AG08395 (cell line): Measurements from ENCODE around the gene DNAJC30.
"Not testable (repeated sequence)": the region's sequence is repeated elsewhere in the genome, so short reads cannot be mapped to it uniquely, and the experiment has no call there.

Experiments
- DNase-seq: peaks from one replicate; pipeline ENCODE4 v3.0.0; 2012; ENCODE audit warnings: mixed read lengths, low spot score

DNAJC30 gene

DNA sequence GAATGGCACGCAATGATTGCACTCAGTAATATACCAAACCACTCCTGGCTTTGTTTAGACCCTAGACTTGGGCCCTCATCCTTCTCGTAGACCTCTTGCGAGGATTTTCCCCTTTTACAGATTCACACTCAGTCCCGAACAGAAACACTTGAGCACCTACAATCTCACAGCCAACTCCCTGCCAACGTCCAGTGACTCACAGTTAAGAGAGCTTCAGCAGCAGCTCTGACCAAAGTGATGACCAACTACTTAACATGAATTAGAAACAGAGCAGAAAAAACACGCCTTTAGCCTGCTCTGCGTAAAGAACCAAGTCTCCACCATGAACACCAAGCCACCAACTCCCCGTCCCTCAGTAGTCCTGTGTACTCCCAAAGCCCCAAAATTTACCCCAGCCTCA, 2.2 kb downstream of the DNAJC30 start:
- DNase-seq: no peak

DNA sequence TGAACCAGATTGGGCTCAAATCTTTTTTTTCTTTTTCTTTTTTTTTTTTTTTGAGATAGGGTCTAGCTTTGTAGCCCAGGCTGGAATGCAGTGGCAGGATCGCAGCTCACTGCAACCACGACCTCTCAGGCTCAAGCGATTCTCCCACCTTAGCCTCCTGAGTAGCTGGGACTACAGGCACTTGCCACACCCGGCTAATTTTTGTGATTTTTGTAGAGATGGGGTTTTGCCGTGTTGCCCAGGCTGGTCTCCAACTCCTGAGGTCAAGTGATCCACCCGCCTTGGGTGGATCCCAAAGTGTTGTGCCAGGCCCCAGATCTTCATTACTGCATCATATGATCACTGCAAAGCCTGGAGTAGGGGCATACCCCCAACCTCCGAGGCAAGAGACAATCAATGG, 2.8 kb downstream of the DNAJC30 start:
- no peak for DNase-seq

DNA sequence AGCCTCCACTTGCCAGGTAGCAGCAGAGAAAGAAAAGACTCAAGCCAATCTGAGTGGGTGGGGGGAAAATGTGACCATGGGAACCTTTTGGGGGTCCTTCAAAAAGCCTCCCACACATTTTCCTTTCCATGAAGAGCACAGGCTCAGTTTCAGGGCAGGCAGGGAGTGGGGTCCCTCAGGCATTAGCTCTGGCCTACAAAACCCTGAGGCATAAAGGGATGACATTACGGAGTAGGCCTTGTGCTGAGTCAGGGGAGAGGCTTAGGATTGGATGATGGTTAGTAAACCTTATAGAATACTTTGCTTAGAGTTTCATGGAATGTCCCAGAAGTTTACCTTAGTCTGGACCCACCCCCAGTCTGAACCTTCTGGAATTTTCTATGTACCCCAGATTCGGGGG, 3.5 kb downstream of the DNAJC30 start:
- DNase-seq: no peak

DNA sequence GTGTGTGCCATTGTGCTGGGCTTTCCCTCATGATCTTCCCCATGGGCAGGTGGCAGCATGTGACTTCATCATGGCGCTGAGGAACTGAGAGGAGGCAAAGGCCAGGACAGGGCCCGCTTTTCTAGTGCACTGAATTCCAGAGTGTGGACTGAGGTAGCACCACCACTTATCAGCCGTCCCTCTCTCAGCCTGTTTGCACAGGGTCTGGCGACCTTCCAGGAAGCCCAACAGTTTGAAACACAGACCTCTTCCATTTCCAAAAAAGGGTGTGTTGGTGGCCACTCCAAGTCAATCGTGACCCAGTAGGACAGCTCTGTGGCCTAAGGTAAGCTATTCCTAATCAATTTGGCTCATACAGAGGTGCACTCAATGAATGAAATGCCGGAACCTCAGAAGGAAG, 4.4 kb downstream of the DNAJC30 start:
- DNase-seq: no peak

DNA sequence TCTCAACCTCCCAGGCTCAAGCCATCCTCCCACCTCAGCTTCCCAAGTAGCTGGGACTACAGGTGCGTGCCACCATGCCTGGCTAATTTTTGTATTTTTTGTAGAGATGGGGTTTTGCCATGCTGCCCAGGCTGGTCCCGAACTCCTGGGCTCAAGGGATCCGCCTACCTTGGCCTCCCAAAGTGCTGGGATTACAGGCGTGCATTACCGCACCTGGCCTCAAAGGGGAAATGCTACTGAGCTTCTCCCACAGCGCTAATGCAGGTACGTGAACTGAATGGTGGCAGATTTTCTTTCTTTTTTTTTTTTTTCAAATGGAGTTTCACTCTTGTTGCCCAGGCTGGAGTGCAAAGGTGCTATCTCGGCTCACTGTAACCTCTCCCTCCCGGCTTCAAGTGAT, 7.2 kb downstream of the DNAJC30 start:
- DNase-seq: not testable (repeated sequence)

DNA sequence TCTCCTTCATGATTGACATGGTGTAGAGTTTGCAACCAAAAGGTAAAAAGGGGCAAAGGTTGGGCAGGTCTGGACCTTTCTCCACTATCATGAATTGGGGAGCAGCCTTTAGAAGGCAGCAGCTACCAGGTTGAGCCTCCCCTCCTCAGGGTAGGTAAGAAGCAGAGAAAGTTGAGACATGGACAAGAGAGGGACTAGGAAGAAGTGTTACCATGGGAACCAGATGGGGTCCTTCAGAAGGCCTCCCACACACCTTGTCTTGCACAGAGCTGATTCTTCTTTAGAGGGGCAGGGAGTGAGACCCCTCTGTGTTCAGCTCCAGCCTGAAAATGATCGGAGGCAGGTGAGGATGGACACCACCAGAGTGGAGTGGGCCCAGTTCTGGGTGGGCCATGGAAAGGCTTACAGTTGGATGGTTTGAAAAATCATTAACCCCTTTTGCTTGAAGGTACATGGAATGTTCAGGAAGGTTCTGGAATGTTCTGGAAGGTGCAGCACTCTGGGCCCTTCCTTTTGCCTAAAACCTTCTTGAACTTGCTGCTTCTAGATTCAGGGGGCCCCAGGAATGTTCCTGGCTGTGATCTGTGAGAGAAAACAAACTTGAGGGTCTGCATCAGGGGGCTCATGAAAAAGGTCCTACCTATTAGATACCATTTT, 8.7 kb downstream of the DNAJC30 start:
- no peak for DNase-seq

DNA sequence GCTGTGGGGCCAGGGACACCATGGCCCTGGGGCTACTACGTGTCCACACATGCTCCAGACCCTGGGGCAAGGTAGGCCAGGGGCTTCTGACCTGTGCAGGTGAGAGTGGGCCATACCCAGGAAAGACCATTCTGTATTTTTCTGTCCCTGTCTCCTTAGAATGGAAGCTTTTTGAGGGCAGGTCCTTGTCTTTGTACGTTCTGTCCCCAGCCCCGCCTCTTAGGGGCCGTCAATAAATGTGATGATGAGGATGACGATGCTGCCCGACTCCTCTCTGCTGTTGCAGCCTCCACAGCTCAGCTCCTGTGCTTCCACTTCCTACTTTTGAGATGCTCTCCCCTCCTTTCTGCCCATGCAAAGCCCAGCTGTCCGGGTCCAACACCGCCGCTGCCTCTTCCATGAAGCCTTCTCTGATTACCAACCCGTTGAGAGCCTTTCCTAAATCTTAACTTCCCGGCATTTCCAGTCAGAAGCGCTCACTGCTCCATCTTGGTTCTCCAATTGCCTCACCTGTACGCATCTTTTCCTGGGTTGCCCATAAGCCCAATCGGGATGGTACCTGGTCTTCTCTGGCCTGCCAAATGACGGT, 11.3 kb downstream of the DNAJC30 start:
- no peak for DNase-seq

DNA sequence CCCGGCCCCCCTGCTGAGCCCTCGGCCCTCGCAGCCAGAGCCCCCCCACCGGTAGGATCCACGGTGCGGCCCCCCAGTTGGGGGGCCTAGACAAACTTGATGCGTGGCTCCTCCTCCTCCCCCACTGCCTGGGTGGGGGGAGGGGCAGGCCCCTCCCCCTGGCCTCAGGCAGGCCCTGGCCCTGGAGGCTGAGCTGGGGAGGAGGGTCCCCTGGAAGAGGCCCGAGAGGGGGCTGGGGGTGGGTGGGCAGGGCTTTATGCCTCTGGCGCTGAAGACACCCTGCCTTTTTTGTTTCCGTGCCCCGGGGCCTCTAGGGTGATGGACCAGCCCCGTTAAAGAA, 12.0 kb downstream of the DNAJC30 start:
- no peak for DNase-seq

DNA sequence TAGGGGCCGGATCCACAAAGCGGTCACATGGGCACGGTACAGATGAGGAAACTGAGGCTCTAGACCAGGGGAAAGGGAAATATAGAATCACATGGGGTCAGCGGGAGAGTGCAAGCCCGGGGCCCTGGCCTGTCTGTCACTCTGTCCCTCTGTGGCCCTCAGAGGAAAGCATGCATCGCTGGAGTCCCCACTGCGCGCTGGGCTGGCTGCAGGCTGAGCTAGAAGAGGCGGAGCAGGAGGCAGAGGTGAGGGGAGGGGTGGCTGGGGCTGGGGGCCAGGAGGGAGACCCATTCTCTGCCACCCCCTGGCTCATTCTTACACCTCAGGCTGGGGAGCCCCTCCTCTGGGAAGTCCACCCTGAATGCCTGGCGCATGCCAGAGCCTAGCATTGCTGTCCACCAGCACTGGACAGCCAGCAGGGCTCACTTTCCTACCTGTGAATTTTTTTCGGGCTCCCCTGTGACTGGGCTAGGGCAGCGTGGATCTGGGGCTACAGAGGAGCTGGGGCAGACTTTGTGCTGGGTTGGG, 13.3 kb downstream of the DNAJC30 start:
- no peak for DNase-seq

DNA sequence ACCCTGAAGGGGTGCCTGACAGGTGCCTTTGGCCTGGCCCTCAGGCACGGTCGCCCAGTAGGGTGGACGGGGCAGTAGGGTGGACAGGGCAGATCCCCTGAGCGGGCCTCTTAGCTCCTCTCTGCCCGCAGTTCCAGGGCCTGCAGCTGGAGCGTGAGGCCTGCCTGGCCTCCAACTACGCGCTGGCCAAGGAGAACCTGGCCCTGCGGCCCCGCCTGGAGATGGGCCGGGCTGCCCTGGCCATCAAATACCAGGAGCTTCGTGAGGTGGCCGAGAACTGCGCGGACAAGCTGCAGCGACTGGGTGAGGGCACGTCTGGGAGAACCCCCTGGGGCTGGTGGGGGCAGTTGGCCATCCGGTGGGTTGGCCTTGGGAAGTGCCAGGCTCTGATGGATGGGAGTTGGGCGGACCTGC, 14.0 kb downstream of the DNAJC30 start:
- no peak for DNase-seq

DNA sequence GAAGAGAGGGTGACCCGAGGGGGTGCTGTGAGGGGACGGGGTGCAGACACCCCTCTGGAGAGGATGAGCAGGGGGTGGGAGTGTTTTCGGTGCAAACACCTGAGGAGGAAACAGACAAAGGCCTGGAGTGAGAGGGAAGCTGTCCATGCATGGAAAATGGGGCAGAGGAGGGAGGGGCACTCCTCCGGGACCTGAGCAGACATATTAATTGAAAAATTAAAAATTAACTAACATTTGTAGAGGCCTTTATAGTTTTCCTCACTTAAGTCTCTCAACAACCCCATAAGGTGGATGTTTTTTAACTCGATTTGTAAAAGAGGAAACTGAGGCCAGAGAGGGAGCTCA, 14.4 kb downstream of the DNAJC30 start:
- no peak for DNase-seq

DNA sequence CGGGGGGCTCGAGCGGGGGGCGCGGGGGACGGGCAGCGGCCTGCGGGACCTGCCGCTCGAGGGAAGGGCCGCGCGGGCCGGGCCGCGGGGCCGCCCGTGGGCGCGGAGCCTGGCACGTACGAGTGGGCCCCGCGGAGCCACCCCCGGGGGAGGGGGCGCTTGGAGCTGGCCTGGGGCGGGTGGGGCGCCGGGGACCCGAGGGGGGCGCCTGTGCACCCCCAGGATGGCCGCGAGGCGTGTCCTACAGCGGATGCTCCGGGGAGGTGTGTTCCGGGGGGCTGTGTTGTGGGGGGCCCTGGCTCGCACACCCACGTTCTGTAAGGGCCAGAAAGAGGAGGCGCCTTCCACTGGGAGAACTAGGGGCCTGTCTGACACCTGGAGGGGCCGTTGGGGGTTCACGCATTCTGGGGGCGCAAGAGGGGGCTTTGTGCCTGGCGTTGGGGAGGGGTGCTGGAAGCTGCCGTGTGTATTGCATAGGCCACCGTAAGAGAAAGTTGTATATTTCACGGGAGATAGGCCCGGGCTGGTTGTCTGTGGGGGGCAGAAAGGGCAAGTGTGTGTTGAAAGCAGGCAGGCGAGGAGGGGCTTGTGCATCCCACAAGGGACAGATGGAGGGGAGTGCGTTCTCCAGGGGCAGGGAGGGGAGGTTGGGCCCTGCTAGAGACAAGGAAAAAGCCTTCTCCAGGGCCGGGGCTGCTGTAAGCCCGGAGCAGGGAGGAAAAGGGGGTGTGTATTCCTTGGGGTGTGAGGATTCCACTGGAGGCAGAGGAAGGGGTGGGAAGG, 15.0 kb downstream of the DNAJC30 start:
- DNase-seq: peak; percentile 22

DNA sequence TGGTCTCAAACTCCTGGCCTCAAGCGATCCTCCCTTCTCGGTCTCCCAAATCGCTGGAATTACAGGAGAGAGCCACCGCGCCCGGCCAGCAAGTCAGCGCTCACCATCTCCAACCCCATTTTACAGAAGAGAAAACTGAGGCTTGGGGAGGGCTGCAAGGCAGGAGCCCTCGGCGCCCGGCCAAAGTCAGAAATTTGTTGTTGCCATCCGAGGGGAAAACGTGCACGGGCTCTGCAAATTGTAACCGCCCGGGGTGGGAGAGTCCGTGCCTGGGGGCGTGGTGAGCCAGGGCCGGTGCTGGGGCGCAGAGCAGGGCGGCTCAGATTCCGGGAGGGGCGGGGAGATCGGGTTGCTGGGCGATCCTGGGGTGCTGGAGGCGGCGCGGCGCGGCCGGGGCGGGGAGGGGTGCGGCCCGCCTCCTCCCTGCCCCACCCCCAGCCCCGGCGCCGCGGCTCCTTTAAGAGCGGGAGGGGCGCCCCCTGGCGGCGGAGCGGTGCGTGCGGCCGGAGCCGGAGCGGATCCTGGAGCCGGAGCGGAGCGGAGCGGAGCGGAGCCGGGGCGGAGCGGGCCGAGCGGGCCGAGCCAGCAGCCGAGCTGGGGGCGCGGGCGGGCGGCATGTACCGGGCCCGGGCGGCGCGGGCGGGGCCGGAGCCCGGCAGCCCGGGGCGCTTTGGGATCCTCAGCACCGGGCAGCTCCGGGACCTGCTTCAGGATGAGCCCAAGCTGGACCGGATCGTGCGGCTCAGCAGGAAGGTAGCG, 15.7 kb downstream of the DNAJC30 start, which contains the start of gene VPS37D:
VPS37D (plus strand) TSS at position 488 of the 759 bp plus-strand sequence; CDS start at position 616, 128 bp downstream.
- DNase-seq: peak; percentile 97

DNA sequence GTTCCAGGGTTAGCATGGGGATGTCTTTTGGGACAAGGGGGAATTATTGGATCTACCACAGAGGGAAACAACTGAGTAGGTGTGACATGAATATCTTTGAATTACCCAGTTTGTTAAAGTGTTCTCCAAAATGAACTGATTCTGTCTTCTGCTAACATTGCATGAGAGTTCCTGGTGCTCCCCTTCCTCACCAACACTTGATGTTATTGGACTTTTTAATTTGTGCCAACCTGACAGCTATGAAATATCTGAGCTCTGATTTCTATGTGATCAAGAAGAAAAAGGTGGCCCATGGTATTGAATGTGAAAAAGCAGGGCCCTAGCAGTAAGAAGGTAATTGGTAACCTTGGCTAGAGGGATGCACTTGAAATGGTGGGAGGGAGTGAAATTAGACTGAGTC, 20.2 kb downstream of the DNAJC30 start:
- no peak for DNase-seq

DNA sequence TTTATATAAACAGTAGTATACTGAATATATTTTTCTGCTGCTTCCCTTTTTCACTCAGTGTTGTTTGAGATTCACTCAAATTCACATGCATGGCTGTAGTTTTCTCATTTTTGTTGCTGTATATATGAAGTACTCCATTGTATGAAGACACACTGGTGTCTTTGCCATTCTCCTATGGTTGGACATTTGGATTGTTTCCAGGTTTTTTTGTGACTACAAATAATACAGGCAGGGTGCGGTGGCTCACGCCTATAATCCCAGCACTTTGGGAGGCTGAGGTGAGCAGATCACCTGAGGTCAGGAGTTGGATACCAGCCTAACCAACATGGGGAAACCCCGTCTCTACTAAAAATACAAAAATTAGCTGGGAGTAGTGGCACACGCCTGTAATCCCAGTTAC, 22.7 kb downstream of the DNAJC30 start:
- DNase-seq: not testable (repeated sequence)

DNA sequence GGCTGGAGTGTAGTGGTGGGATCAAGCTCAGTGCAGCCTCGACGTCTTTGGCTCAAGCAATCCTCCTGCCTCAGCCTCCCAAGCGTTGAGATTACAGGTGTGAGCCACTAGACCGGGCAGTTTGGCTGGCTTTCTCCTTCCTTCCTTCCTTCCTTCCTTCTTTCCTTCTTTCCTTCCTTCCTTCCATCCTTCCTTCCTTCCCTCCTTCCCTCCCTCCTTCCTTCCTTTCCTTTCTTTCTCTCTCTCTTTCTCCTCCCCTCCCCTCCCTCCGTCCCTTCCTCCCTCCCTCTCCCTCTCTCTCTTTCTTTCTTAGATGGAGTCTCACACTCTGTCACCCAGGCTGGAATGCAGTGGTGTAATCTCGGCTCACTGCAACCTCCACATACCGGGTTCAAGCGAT, 23.3 kb downstream of the DNAJC30 start:
- no peak for DNase-seq

DNA sequence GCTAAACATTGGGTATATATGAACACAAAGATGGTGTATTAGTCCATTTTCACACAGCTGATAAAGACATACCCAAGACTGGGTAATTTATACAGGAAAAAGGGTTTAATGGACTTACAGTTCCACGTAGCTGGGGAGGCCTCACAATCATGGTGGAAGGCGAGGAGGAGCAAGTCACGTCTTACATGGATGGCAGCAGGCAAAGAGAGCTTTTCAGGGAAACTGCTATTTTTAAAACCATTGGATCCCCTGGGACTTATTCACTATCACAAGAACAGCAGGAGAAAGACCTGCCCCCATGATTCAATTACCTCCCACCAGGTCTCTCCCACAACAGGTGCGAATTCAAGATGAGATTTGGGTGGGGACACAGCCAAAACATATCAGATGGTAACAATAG, 27.9 kb downstream of the DNAJC30 start:
- not testable (repeated sequence) for DNase-seq

DNA sequence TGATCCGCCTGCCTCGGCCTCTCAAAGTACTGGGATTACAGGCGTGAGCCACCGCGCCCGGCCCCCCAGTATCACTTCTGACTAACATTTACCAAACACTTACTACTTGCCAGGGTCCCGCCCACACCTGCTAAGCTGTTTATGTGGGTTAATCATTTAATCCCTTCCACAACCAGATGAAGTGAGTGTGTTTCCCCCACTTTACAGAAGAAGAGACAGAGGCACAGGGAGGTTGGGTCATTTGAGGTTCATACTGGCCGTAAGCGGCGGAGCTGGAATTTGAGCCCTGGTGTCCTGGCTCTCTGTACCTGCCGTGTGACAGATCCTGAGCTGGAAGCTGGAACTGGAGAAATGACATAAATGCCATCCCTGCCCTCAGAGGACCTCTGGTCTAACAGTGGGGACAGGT, 30.7 kb downstream of the DNAJC30 start:
- DNase-seq: no peak

DNA sequence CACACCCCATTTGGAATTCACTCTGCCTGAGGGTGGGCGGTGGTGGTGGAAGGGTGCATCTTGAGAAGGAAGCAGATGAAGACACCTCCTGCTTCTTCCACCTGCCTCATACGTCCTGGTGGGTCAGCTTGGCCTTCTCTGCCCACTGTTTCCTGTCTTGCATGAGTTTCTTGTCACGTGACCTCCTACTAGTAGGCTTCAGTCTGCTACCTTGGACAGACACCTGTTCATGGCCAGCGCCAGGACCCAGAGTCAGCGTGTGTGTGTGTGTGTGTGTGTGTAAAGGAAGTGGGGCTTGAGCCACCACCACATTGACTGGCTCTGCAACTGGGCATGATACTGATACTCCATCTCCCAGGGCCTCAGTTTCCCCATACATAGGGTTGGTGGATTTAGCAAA, 32.7 kb downstream of the DNAJC30 start:
- no peak for DNase-seq

DNA sequence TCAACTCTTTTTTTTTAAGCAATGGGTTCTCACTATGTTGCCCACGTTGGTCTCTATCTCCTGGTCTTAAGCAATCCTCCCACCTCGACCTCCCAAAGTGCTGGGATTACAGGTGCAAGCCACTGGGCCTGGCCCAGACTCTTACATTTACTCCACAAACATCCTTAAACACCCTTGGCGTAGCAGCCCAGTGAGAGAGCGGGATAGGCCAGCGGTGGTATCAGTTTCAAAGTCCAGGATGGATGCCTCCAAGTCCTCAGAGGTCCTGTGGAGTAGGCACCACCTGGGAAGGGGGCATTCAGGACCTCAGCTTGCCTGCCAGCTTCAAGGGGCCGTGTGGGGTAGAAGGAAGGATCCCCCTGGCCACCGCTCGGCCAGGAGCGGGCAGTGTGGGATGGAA, 33.7 kb downstream of the DNAJC30 start:
- DNase-seq: no peak

DNA sequence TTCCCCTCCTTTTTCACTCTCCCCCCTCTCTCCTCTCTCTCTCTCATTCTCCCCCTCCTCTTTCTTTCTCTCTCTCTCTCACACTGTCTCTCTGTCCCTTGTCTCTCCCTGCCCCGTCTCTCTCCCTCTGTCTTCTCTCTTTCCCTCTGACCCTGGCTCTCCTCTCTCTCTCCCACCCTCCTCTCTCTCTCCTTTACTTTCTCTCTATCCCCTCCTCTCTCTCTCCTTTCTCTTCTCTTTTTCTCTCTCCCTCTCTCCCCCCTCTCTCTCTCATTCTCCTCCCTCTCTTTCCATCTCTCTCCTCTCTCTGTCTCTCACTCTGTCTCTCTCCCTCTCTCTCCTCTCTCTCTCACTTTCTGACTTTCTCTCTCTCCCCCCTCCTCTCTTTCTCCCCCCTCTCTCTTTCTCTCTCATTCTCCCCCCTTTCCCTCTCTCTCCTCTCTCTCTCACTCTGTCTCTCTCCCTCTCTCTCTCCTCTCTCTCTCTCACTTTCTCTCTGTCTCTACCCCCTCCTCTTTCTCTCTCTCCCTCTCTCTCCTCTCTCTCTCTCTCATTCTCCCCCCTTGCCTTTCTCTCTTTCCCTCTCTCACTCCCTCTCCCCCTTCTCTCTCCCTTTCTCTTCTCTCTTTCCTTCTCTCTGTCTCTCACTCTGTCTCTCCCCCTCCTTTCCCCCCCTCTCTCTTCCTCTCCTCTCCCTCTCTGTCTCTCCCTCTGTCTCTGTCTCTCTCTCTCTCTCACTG, 34.5 kb downstream of the DNAJC30 start:
- no peak for DNase-seq
